Hepatocyte (in vitro differentiated cells): ENCODE measurements around the gene ITGB8.

Source experiments
- CTCF ChIP-seq: fragments of 200-600 bp; sonication (generic); IDR thresholded peaks from 2 replicates; pipeline ENCODE4 v1.5.1; 2016; ENCODE audit warnings: antibody characterized with exemption, mild to moderate bottlenecking; ENCODE audit not compliant: poor library complexity
- EZH2 ChIP-seq: fragments of 200-600 bp; sonication (generic); IDR thresholded peaks from 2 replicates; pipeline ENCODE4 v1.6.1; 2016; ENCODE audit warnings: antibody characterized with exemption, mild to moderate bottlenecking, borderline replicate concordance

GRCh38 chr7:20424500-20424899, 93.8 kb downstream of the ITGB8 start:
- TF ChIP-seq CTCF (no peak), EZH2 (no peak)
